Pancreas (tissue), 10 donors: Measurements from ENCODE around the gene RALB. TPM values are rescaled to one million over a fixed set of nuclear protein-coding genes. Genes with fewer than 3 reads are reported as not detected.

ENCODE experiments used
- ATAC-seq, 4 donors: fragments of 200-7000 bp; cut with Tn5 transposase; one replicate each; pipeline versions ENCODE4 v1.8.0 to v1.9.1; 2020; ENCODE audit warnings: mild to moderate bottlenecking in 4 of 4, moderate library complexity in 4 of 4
- DNase-seq, 6 donors: peaks; one replicate each; pipeline ENCODE4 v3.0.0-alpha.2; 2020
- FAIRE-seq: peaks from 2 replicates; lab custom pipeline; 2012; peaks lifted over from hg19 to GRCh38; lab: Jason Lieb, UNC
- H3K27ac ChIP-seq, 4 donors: fragments of 200-600 bp; sonication (generic); 1 replicate in 3 of 4; 2 replicates in 1 of 4; pipeline versions ENCODE4 v1.5.0 to v1.8.0; 2020
- H3K27me3 ChIP-seq, 4 donors: fragments of 200-600 bp; one replicate each; pipeline ENCODE4 v1.8.0; 2021
- H3K36me3 ChIP-seq, 3 donors: fragments of 200-600 bp; sonication (generic) in 1 of 3; one replicate each; pipeline versions ENCODE4 v1.5.0 to v1.8.0; 2020 to 2021
- H3K4me1 ChIP-seq, 3 donors: fragments of 200-600 bp; one replicate each; pipeline ENCODE4 v1.8.0; 2021
- H3K4me3 ChIP-seq, 4 donors: fragments of 200-600 bp; sonication (generic) in 2 of 4; one replicate each; pipeline versions ENCODE4 v1.5.0 to v1.8.0; 2020 to 2021
- H3K9me3 ChIP-seq, 4 donors: fragments of 200-600 bp; one replicate each; pipeline ENCODE4 v1.8.0; 2021
- WGBS, 2 donors: extraction: QIAGEN DNeasy Blood & Tissue Kit; methylation state at CpG; one replicate each; pipeline ENCODE4 v1.1.7; 2013; 5-methylcytosine and 5-hydroxymethylcytosine counted together
- intact Hi-C, 3 donors: fragments of 100-400 bp; cut with DNase I; formaldehyde crosslinking; loops; one replicate each; pipeline versions ENCODE4 v1.11.1 to v1.14.2; 2022
- polyA plus RNA-seq, 2 donors: library from polyadenylated mRNA; stranded (reverse); fragments of 200-250 nt; gene quantifications; one replicate each; pipeline ENCODE4 v1.2.3, GENCODE V29; 2013
- total RNA-seq, 6 donors: library from RNA; stranded (reverse); fragmentation: NEBNext Ultra II Directional in 4 of 6; extraction: Animal tissue kit (Norgen Biotek cat#: 25700) in 4 of 6; gene quantifications; one replicate each; pipeline versions ENCODE4 v1.2.1 to v1.2.4, GENCODE V29; 2021 to 2023
- TF ChIP-seq, protein P1 (sequence below), 4 donors: fragments of 200-600 bp; sonication (generic) in 3 of 4; IDR thresholded peaks; one replicate each; pipeline versions ENCODE4 v1.5.0 to v1.8.0; 2021; ENCODE audit warnings: antibody characterized with exemption in 4 of 4
- donor health status: healthy with polysubstance abuse.
- donor health status: DM: no; HTN: no; CAD: no; lungs with moderate emphysema.
- donor health status: DM: no; HTN: no; CAD: no.
- donor health status: control.
- donor health status: control.
- donor health status: Bipolar disorder and iron deficiency.
- donor health status: DM: yes; HTN: yes; CAD: no.
- donor health status: DM: no; HTN: no; CAD: no.
- donor health status: DM: no; HTN: no; CAD: no.
- donor health status: DM: yes; HTN: yes; CAD: no.

RALB gene, protein sequence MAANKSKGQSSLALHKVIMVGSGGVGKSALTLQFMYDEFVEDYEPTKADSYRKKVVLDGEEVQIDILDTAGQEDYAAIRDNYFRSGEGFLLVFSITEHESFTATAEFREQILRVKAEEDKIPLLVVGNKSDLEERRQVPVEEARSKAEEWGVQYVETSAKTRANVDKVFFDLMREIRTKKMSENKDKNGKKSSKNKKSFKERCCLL
- 10 to 100 TPM; 12.0 to 24.2 (median 15.4) TPM for total RNA-seq
- 10 to 100 TPM in 1 of 2 donors, 1 to 10 TPM in 1; 9.8 to 18.5 TPM for polyA plus RNA-seq

- peak within 1 kb of the TSS; percentile 83 to 99 (median 94) for H3K4me3 ChIP-seq
- peak; percentile 99 to 100 (median 100) for DNase-seq
- H3K4me1 ChIP-seq: peaks cover 0 to 5% (median 4%) of the 10 kb centered on the region in 3 donors
- ATAC-seq: peak; percentile 95 to 98 (median 96)
- TF ChIP-seq, protein P1, sequence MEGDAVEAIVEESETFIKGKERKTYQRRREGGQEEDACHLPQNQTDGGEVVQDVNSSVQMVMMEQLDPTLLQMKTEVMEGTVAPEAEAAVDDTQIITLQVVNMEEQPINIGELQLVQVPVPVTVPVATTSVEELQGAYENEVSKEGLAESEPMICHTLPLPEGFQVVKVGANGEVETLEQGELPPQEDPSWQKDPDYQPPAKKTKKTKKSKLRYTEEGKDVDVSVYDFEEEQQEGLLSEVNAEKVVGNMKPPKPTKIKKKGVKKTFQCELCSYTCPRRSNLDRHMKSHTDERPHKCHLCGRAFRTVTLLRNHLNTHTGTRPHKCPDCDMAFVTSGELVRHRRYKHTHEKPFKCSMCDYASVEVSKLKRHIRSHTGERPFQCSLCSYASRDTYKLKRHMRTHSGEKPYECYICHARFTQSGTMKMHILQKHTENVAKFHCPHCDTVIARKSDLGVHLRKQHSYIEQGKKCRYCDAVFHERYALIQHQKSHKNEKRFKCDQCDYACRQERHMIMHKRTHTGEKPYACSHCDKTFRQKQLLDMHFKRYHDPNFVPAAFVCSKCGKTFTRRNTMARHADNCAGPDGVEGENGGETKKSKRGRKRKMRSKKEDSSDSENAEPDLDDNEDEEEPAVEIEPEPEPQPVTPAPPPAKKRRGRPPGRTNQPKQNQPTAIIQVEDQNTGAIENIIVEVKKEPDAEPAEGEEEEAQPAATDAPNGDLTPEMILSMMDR (IDR thresholded peaks at IDR 0.05): no peak
- intact Hi-C loops: no loop called here
- WGBS, 2 donors: 1% methylated on average over 65 to 71 of the region's 71 CpGs
- H3K36me3 ChIP-seq: no peaks in the 10 kb centered on the region
- FAIRE-seq: peak; percentile 66
- peak within 1 kb of the TSS; percentile 67 to 89 (median 86) for H3K27ac ChIP-seq
- no peaks in the 10 kb centered on the region for H3K9me3 ChIP-seq
- H3K27me3 ChIP-seq: no peaks in the 10 kb centered on the region
Observed at GRCh38 chr2:120252225-120253020, at the start of gene RALB. Gene RALB (plus strand): TSS chr2:120252852. CDS start chr2:120278665, 25,813 bp downstream.

GRCh38 chr2:120203251-120204021, 49.2 kb upstream of the RALB start:
- DNase-seq (no peak), ATAC-seq (peak in 1 of 4 donors; percentile 46), FAIRE-seq (no peak)
- H3K27me3 ChIP-seq: no peaks in the 10 kb centered on the region
- no peaks in the 10 kb centered on the region for H3K36me3 ChIP-seq
- no peak overlapping the region for H3K27ac ChIP-seq
- intact Hi-C loops: no loop called here
- TF ChIP-seq, protein P1 (IDR thresholded peaks at IDR 0.05): no peak
- H3K4me1 ChIP-seq: no peaks in the 10 kb centered on the region
- no peaks in the 10 kb centered on the region for H3K9me3 ChIP-seq
- WGBS, 2 donors: 57 to 60% methylated on average over 10 of the region's 10 CpGs
- H3K4me3 ChIP-seq: no peak overlapping the region

DNA sequence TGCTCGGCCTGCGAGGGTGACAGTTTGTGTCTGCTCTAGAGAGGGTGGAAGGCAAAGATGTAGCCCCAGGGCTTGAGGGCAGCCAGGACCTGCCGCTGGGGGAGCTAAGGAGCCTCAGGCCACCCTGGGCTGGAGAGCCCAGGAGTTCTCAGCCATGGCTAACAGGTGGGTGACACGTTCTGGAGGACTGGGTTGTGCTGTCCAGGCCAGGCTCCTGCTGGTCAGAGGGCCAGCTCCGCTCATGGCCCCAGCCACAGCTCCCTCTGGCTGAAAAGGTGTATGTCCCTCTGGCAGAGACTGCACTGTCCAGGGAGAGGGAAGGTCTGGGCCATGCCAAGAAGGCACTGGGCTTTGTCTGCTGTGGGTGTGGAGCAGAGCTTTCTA, 48.6 kb upstream of the RALB start:
- no peak for ATAC-seq
- intact Hi-C loops: no loop called here
- no peaks in the 10 kb centered on the region for H3K9me3 ChIP-seq
- no peaks in the 10 kb centered on the region for H3K27me3 ChIP-seq
- no peak overlapping the region for H3K27ac ChIP-seq
- WGBS, 2 donors: 80 to 82% methylated on average over 5 of the region's 5 CpGs
- no peaks in the 10 kb centered on the region for H3K36me3 ChIP-seq
- peak in 1 of 6 donors; percentile 34 for DNase-seq
- TF ChIP-seq, protein P1 (IDR thresholded peaks at IDR 0.05): no peak
- no peak overlapping the region for H3K4me3 ChIP-seq
- no peaks in the 10 kb centered on the region for H3K4me1 ChIP-seq
- FAIRE-seq: no peak

DNA sequence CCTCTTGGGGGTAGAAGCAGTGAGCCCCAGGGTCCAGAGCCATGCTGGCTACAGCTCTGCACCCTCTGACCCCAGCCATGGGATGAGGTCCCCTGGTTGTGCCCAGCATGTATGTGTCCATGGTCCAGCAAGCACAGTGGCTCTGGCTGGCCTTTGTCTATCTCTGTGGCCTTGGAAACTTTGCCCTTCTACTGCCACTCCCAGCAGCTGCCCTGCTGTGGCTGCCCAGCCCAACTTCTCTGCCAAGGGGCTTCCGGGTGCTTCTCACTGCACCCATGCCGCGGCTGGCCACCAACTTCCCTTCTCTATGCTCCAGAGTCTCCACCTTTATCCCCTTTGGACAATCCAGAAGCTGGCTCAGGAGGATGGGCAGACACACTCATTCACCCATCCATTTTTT, 48.2 kb upstream of the RALB start:
- intact Hi-C loops: no loop called here
- H3K36me3 ChIP-seq: no peaks in the 10 kb centered on the region
- no peak for ATAC-seq
- no peak for FAIRE-seq
- no peak overlapping the region for H3K27ac ChIP-seq
- H3K27me3 ChIP-seq: no peaks in the 10 kb centered on the region
- no peaks in the 10 kb centered on the region for H3K4me1 ChIP-seq
- H3K9me3 ChIP-seq: no peaks in the 10 kb centered on the region
- H3K4me3 ChIP-seq: no peak overlapping the region
- DNase-seq: no peak
- WGBS, 2 donors: 67 to 83% methylated on average over 3 of the region's 3 CpGs
- TF ChIP-seq, protein P1 (IDR thresholded peaks at IDR 0.05): no peak
